GM21619 (cell line): Measurements from ENCODE around the gene SIPA1L2.

Experiments used
- ATAC-seq: cut with Tn5 transposase; IDR thresholded peaks from one replicate; pipeline ENCODE4 v1.9.1; 2021; ENCODE audit not compliant: unreplicated experiment

Gene SIPA1L2

GRCh38 chr1:232630047-232630893, at the start of gene SIPA1L2:
SIPA1L2 (minus strand) TSS chr1:232630133; CDS start chr1:232515339, 114,794 bp downstream.
- peak; percentile 96 for ATAC-seq

GRCh38 chr1:232678185-232678886, 48.4 kb upstream of the SIPA1L2 start:
- ATAC-seq: no peak

- ATAC-seq: no peak
Observed at GRCh38 chr1:232676307-232676706, 46.4 kb upstream of the SIPA1L2 start.

- ATAC-seq: no peak
Observed at GRCh38 chr1:232675898-232676297, 46.0 kb upstream of the SIPA1L2 start.

- ATAC-seq: no peak
Observed at GRCh38 chr1:232675260-232675659, 45.3 kb upstream of the SIPA1L2 start.

- no peak for ATAC-seq
Observed at GRCh38 chr1:232673256-232673655, 43.3 kb upstream of the SIPA1L2 start.

GRCh38 chr1:232669981-232670747, 40.2 kb upstream of the SIPA1L2 start:
- ATAC-seq: no peak

GRCh38 chr1:232667778-232668165, 37.8 kb upstream of the SIPA1L2 start:
- ATAC-seq: no peak

GRCh38 chr1:232667094-232667777, 37.3 kb upstream of the SIPA1L2 start:
- no peak for ATAC-seq

GRCh38 chr1:232664844-232665777, 35.2 kb upstream of the SIPA1L2 start:
- no peak for ATAC-seq

GRCh38 chr1:232662910-232663309, 33.0 kb upstream of the SIPA1L2 start:
- no peak for ATAC-seq

GRCh38 chr1:232658386-232658785, 28.5 kb upstream of the SIPA1L2 start:
- ATAC-seq: no peak

- no peak for ATAC-seq
Observed at GRCh38 chr1:232657426-232658005, 27.6 kb upstream of the SIPA1L2 start.

- no peak for ATAC-seq
Observed at GRCh38 chr1:232655746-232656085, 25.8 kb upstream of the SIPA1L2 start.

- peak; percentile 89 for ATAC-seq
Observed at GRCh38 chr1:232655028-232655745, 25.3 kb upstream of the SIPA1L2 start.

GRCh38 chr1:232653789-232654188, 23.9 kb upstream of the SIPA1L2 start:
- no peak for ATAC-seq

GRCh38 chr1:232650845-232651244, 20.9 kb upstream of the SIPA1L2 start:
- no peak for ATAC-seq

- no peak for ATAC-seq
Observed at GRCh38 chr1:232650418-232650817, 20.5 kb upstream of the SIPA1L2 start.

- ATAC-seq: no peak
Observed at GRCh38 chr1:232648316-232648715, 18.4 kb upstream of the SIPA1L2 start.
